SU-DHL-6 (cell line): ENCODE measurements around the gene BIN1.

Experiments used
- H2AFZ ChIP-seq: fragments of 200-600 bp; sonication (generic); 2 replicates; pipeline ENCODE4 v1.6.1; 2014; ENCODE audit warnings: low read depth, mild to moderate bottlenecking, moderate library complexity, mixed read lengths, antibody characterized with exemption, low read length; ENCODE audit not compliant: severe bottlenecking
- H3F3A ChIP-seq: fragments of 200-600 bp; shearing (Covaris generic); 2 replicates; pipeline ENCODE4 v1.6.0; 2016; ENCODE audit warnings: antibody characterized with exemption, mild to moderate bottlenecking; ENCODE audit not compliant: insufficient read depth
- H3K27ac ChIP-seq: fragments of 200-600 bp; sonication (generic); 2 replicates; pipeline ENCODE4 v1.5.1; 2016; ENCODE audit warnings: low read depth, mild to moderate bottlenecking, low read length, moderate library complexity, mixed read lengths
- H3K27me3 ChIP-seq: fragments of 200-600 bp; sonication (generic), shearing (Covaris generic); 2 replicates; pipeline ENCODE4 v1.6.0; 2014; ENCODE audit warnings: mild to moderate bottlenecking, low read length
- H3K36me3 ChIP-seq: fragments of 200-600 bp; sonication (generic); 2 replicates; pipeline ENCODE4 v1.6.1; 2014; ENCODE audit warnings: mild to moderate bottlenecking, low read length, mixed read lengths
- H3K4me2 ChIP-seq: fragments of 300-600, 200-600 bp; shearing (Covaris generic), sonication (generic); 2 replicates; pipeline ENCODE4 v1.6.0; 2014; ENCODE audit warnings: low read length, low read depth, mild to moderate bottlenecking; ENCODE audit not compliant: poor library complexity, severe bottlenecking
- H3K4me3 ChIP-seq: fragments of 200-600 bp; sonication (generic); 2 replicates; pipeline ENCODE4 v1.5.1; 2014; ENCODE audit warnings: antibody characterized with exemption, low read length, mild to moderate bottlenecking, mixed read lengths; ENCODE audit not compliant: insufficient read depth, poor library complexity, severe bottlenecking
- H3K79me2 ChIP-seq: fragments of 200-600 bp; sonication (generic); 2 replicates; pipeline ENCODE4 v1.6.1; 2014; ENCODE audit warnings: mild to moderate bottlenecking, low read length, moderate library complexity; ENCODE audit not compliant: insufficient read depth
- H3K9ac ChIP-seq: fragments of 200-600 bp; sonication (generic); 2 replicates; pipeline ENCODE4 v1.7.0; 2014; ENCODE audit warnings: mild to moderate bottlenecking, low read length
- H3K9me2 ChIP-seq: fragments of 200-600 bp; sonication (generic); replicated peaks from 2 replicates; pipeline ENCODE4 v1.6.1; 2014; ENCODE audit warnings: low read length; ENCODE audit not compliant: insufficient read depth
- H3K9me3 ChIP-seq: fragments of 200-600 bp; sonication (generic); 2 replicates; pipeline ENCODE4 v1.6.1; 2014; ENCODE audit warnings: low read length, mixed read lengths; ENCODE audit not compliant: insufficient read depth
- H4K20me1 ChIP-seq: fragments of 200-600 bp; sonication (generic); 2 replicates; pipeline ENCODE4 v1.6.1; 2014; ENCODE audit warnings: low read depth, mild to moderate bottlenecking, antibody characterized with exemption, low read length, moderate library complexity, mixed read lengths
- CTCF ChIP-seq: fragments of 200-600 bp; sonication (generic); IDR thresholded peaks from one replicate; pipeline ENCODE4 v1.5.1; 2017; ENCODE audit warnings: antibody characterized with exemption, mild to moderate bottlenecking, low read length, moderate library complexity; ENCODE audit not compliant: insufficient read depth, poor library complexity, severe bottlenecking
- EZH2phosphoT487 ChIP-seq: fragments of 200-600 bp; sonication (generic), shearing (Covaris generic); conservative IDR thresholded peaks from 2 replicates; pipeline ENCODE4 v1.6.1; 2018; ENCODE audit warnings: mild to moderate bottlenecking, antibody characterized with exemption, low read length, moderate library complexity, mixed read lengths

BIN1 gene

GRCh38 chr2:127027715-127028114 is 79.2 kb downstream of the BIN1 start:
- Histone ChIP-seq H3K9me2 (no peaks in the 10 kb centered on the region), H3K4me2 (no peak overlapping the region), H3K27me3 (no peaks in the 10 kb centered on the region; the same call in 1 of the 2 replicates), H3K79me2 (no peaks in the 10 kb centered on the region), H4K20me1 (no peaks in the 10 kb centered on the region), H3K9ac (no peak overlapping the region), H3K36me3 (no peaks in the 10 kb centered on the region), H3K27ac (no peak overlapping the region), H2AFZ (no peak overlapping the region), H3K4me3 (no peak overlapping the region), H3F3A (no peaks in the 10 kb centered on the region), H3K9me3 (no peaks in the 10 kb centered on the region)
- TF ChIP-seq EZH2phosphoT487, result no peak
- peak; percentile 25 for TF ChIP-seq CTCF

- no peak overlapping the region for H3K4me2 ChIP-seq
- no peak overlapping the region for H3K9ac ChIP-seq
- H3K9me3 ChIP-seq, result no peaks in the 10 kb centered on the region
- H3K27me3 ChIP-seq, result no peaks in the 10 kb centered on the region; the same call in 1 of the 2 replicates
- H3K9me2 ChIP-seq, result no peaks in the 10 kb centered on the region
- H3K27ac ChIP-seq, result no peak overlapping the region
- no peaks in the 10 kb centered on the region for H3K79me2 ChIP-seq
- H4K20me1 ChIP-seq, result no peaks in the 10 kb centered on the region
- no peak overlapping the region for H3K4me3 ChIP-seq
- TF ChIP-seq EZH2phosphoT487, result no peak
- TF ChIP-seq CTCF, result no peak
- H3F3A ChIP-seq, result no peaks in the 10 kb centered on the region
- no peak overlapping the region for H2AFZ ChIP-seq
- H3K36me3 ChIP-seq, result no peaks in the 10 kb centered on the region
Observed at GRCh38 chr2:127025359-127026166, 81.4 kb downstream of the BIN1 start.

- Histone ChIP-seq H2AFZ (no peak overlapping the region), H3K27me3 (no peaks in the 10 kb centered on the region; the same call in 1 of the 2 replicates), H3K27ac (no peak overlapping the region), H4K20me1 (no peaks in the 10 kb centered on the region), H3K4me2 (no peak overlapping the region), H3K79me2 (no peaks in the 10 kb centered on the region), H3K36me3 (no peaks in the 10 kb centered on the region), H3K9me2 (no peaks in the 10 kb centered on the region), H3K9ac (no peak overlapping the region), H3F3A (no peaks in the 10 kb centered on the region), H3K9me3 (no peaks in the 10 kb centered on the region), H3K4me3 (no peak overlapping the region)
- TF ChIP-seq EZH2phosphoT487 (no peak), CTCF (no peak)
Observed at GRCh38 chr2:127024769-127025358, 82.1 kb downstream of the BIN1 start.
